HEK293 (cell line): ENCODE results near the gene ADO.

Experiments used
- CTCF ChIA-PET: fragments of 350-600 bp; formaldehyde crosslinking; extraction: SDS; loops from one replicate; lab custom pipeline; 2021; ENCODE audit warnings: antibody characterized with exemption; lab: Yijun Ruan, JAX
- POLR2A ChIA-PET: fragments of 300-600 bp; formaldehyde crosslinking; extraction: SDS; loops from one replicate; lab custom pipeline; 2020; ENCODE audit warnings: antibody characterized with exemption, inconsistent platforms; lab: Yijun Ruan, JAX
- H3K27ac ChIP-seq: fragments of 200-500 bp; sonication (Bioruptor generic); 2 replicates; pipeline ENCODE4 v1.5.1; 2014; ENCODE audit warnings: low read depth, low read length, control low read depth, inconsistent platforms; ENCODE audit errors: extremely low read depth
- H3K36me3 ChIP-seq, 2 experiments: fragments of 200-500 bp in 1 of 2; sonication (Bioruptor generic) in 1 of 2; 1 replicate in 1 of 2; 2 replicates in 1 of 2; pipeline ENCODE4 v1.5.1; 2014 to 2017; ENCODE audit warnings: inconsistent platforms in 2 of 2, low read length in 2 of 2; ENCODE audit not compliant: control insufficient read depth in 2 of 2, insufficient read depth in 1 of 2
- H3K4me1 ChIP-seq: fragments of 200-500 bp; sonication (Bioruptor generic); 2 replicates; pipeline ENCODE4 v1.5.1; 2014; ENCODE audit warnings: mild to moderate bottlenecking, low read length, inconsistent platforms; ENCODE audit not compliant: control insufficient read depth, insufficient read depth
- H3K4me3 ChIP-seq: 2 replicates; pipeline ENCODE4 v1.5.1; 2011; ENCODE audit warnings: low read depth, mild to moderate bottlenecking, control low read depth, low read length, moderate library complexity
- H3K9me3 ChIP-seq: fragments of 200-500 bp; sonication (Bioruptor generic); 2 replicates; pipeline ENCODE4 v1.5.1; 2014; ENCODE audit warnings: low read depth, low read length, inconsistent platforms; ENCODE audit not compliant: control insufficient read depth, insufficient read depth
- GFI1B ChIP-seq: fragments of 450-650 bp; formaldehyde crosslinking; IDR thresholded peaks from 2 replicates; pipeline ENCODE4 v1.5.1; 2016; ENCODE audit warnings: missing biosample characterization, missing genetic modification characterization
- OSR2 ChIP-seq: fragments of 450-650 bp; formaldehyde crosslinking; IDR thresholded peaks from 2 replicates; pipeline ENCODE4 v1.5.1; 2016; ENCODE audit warnings: missing biosample characterization, missing genetic modification characterization
- ZBTB21 ChIP-seq: fragments of 450-650 bp; formaldehyde crosslinking; IDR thresholded peaks from 2 replicates; pipeline ENCODE4 v1.5.1; 2017; ENCODE audit warnings: missing biosample characterization, missing genetic modification characterization
- ZFP69B ChIP-seq: fragments of 450-650 bp; formaldehyde crosslinking; IDR thresholded peaks from 2 replicates; pipeline ENCODE4 v1.5.1; 2016; ENCODE audit warnings: missing biosample characterization, missing genetic modification characterization
- ZNF112 ChIP-seq: fragments of 450-650 bp; formaldehyde crosslinking; IDR thresholded peaks from 2 replicates; pipeline ENCODE4 v1.5.0; 2017; ENCODE audit warnings: missing biosample characterization, missing genetic modification characterization
- ZNF16 ChIP-seq: fragments of 450-650 bp; formaldehyde crosslinking; IDR thresholded peaks from 2 replicates; pipeline ENCODE4 v1.5.1; 2016; ENCODE audit warnings: low read depth, missing biosample characterization, missing genetic modification characterization
- ZNF169 ChIP-seq: fragments of 450-650 bp; formaldehyde crosslinking; IDR thresholded peaks from 2 replicates; pipeline ENCODE4 v1.5.1; 2016; ENCODE audit warnings: missing biosample characterization, missing genetic modification characterization
- ZNF341 ChIP-seq: fragments of 450-650 bp; formaldehyde crosslinking; IDR thresholded peaks from 2 replicates; pipeline ENCODE4; 2016; ENCODE audit warnings: low read depth, missing biosample characterization, missing genetic modification characterization
- ZNF423 ChIP-seq: fragments of 450-650 bp; formaldehyde crosslinking; IDR thresholded peaks from 2 replicates; pipeline ENCODE4 v1.5.1; 2016; ENCODE audit warnings: missing biosample characterization, missing genetic modification characterization
- ZNF510 ChIP-seq: fragments of 450-650 bp; formaldehyde crosslinking; IDR thresholded peaks from 2 replicates; pipeline ENCODE4 v1.5.1; 2018; ENCODE audit warnings: mild to moderate bottlenecking, missing genetic modification characterization, missing biosample characterization; ENCODE audit not compliant: insufficient replicate concordance
- ZNF548 ChIP-seq: fragments of 450-650 bp; formaldehyde crosslinking; IDR thresholded peaks from 2 replicates; pipeline ENCODE4 v1.5.1; 2016; ENCODE audit warnings: missing biosample characterization, missing genetic modification characterization
- ZNF549 ChIP-seq: fragments of 450-650 bp; IDR thresholded peaks from 2 replicates; pipeline ENCODE4 v1.5.1; 2018; ENCODE audit warnings: missing biosample characterization, missing genetic modification characterization, mild to moderate bottlenecking, inconsistent platforms, moderate library complexity
- ZNF558 ChIP-seq: fragments of 450-650 bp; formaldehyde crosslinking; IDR thresholded peaks from 2 replicates; pipeline ENCODE4 v1.5.1; 2016; ENCODE audit warnings: missing biosample characterization, missing genetic modification characterization
- ZNF585B ChIP-seq: fragments of 450-650 bp; formaldehyde crosslinking; IDR thresholded peaks from 2 replicates; pipeline ENCODE4 v1.5.1; 2016; ENCODE audit warnings: missing biosample characterization, missing genetic modification characterization
- ZNF600 ChIP-seq: fragments of 450-650 bp; formaldehyde crosslinking; IDR thresholded peaks from 2 replicates; pipeline ENCODE4 v1.5.1; 2016; ENCODE audit warnings: missing biosample characterization, missing genetic modification characterization
- ZNF658 ChIP-seq: fragments of 450-650 bp; formaldehyde crosslinking; IDR thresholded peaks from 2 replicates; pipeline ENCODE4; 2016; ENCODE audit warnings: missing biosample characterization, missing genetic modification characterization
- ZNF791 ChIP-seq: fragments of 450-650 bp; formaldehyde crosslinking; IDR thresholded peaks from 2 replicates; pipeline ENCODE4 v1.5.1; 2016; ENCODE audit warnings: missing biosample characterization, missing genetic modification characterization
- ZNF830 ChIP-seq: fragments of 450-650 bp; IDR thresholded peaks from 2 replicates; pipeline ENCODE4 v1.5.0; 2018; ENCODE audit warnings: missing biosample characterization, missing genetic modification characterization, low read depth, mild to moderate bottlenecking, moderate library complexity
- TF ChIP-seq, protein P1 (sequence below): fragments of 450-650 bp; formaldehyde crosslinking; IDR thresholded peaks from 2 replicates; pipeline ENCODE4 v1.5.1; 2016; ENCODE audit warnings: missing biosample characterization, missing genetic modification characterization
- TF ChIP-seq, protein P2 (sequence below): fragments of 450-650 bp; formaldehyde crosslinking; IDR thresholded peaks from 2 replicates; pipeline ENCODE4 v1.5.1; 2016; ENCODE audit warnings: missing biosample characterization, missing genetic modification characterization

Gene ADO

DNA sequence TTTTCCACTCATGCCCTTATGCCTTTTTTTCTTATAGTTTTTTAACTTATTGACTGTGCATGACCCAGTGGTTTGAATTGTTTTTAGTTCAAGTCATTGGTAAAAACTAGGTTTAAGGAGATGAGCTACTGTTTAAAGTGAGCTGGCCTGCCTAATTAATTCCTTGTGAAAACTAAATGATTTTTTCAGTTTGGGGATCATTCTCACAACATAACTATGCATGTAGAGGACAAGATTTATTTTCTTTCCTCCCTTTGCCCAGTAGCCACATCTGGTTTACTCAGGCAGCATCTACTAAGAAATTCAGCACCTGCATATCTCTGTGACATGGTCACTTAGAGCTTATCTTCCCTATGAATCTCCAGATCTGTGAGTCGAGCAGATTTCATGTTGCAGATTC lies 1.7 kb downstream of the ADO start (continued):
- TF ChIP-seq ZNF549 (tag by site-specific recombination): no peak
- TF ChIP-seq ZNF600 (tag by site-specific recombination): no peak
- TF ChIP-seq ZNF830 (tag by site-specific recombination): no peak
- TF ChIP-seq, protein P1, sequence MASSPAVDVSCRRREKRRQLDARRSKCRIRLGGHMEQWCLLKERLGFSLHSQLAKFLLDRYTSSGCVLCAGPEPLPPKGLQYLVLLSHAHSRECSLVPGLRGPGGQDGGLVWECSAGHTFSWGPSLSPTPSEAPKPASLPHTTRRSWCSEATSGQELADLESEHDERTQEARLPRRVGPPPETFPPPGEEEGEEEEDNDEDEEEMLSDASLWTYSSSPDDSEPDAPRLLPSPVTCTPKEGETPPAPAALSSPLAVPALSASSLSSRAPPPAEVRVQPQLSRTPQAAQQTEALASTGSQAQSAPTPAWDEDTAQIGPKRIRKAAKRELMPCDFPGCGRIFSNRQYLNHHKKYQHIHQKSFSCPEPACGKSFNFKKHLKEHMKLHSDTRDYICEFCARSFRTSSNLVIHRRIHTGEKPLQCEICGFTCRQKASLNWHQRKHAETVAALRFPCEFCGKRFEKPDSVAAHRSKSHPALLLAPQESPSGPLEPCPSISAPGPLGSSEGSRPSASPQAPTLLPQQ (tag by site-specific recombination): no peak
- TF ChIP-seq ZNF558 (tag by site-specific recombination): no peak
- no peak for TF ChIP-seq ZNF341 (tag by site-specific recombination)

DNA sequence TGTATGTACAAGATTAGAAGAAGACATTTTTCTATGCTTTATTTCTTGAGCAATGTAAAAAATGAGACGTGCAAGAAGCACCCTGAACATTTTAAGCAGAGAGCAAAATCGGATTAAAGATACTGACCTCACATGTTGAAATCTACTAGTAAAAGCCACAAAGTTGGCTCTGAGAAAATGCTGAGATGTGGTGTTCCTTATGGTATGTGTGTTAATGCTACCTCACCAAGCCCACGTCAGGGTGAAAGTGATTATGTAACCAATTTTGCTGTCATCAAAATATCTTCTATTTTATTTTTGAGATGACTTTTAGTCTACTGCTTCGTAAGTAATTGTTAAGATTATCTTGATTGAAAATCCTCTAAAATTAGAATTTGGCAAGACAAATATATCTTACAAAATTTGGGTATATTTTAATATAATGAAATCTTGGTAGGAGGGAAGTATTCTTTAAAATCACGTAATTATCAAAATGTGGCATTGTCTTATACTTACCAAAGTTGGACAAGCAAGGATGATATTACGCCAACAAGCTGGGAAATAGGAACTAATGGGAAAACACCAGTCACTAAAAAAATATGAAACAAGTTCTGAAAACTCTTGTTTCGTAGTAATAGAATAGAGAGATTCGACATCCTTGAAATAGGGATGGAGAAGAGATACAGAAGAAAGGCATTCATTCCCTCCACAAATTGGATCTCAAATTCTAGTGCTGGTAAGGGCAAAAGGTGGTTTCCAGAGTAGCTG lies 5.8 kb downstream of the ADO start:
- H3K4me1 ChIP-seq: peaks cover 5% of the 10 kb centered on the region; the same call in 1 of the 2 replicates
- no peaks in the 10 kb centered on the region for H3K9me3 ChIP-seq
- POLR2A ChIA-PET: no interaction called here
- TF ChIP-seq ZNF585B (no peak), ZNF112 (tag by site-specific recombination) (no peak), ZNF423 (no peak), ZNF169 (tag by site-specific recombination) (no peak), ZNF658 (tag by site-specific recombination) (no peak), ZFP69B (no peak), ZNF600 (tag by site-specific recombination) (no peak), OSR2 (tag by site-specific recombination) (no peak), ZNF548 (tag by site-specific recombination) (no peak)
- TF ChIP-seq, all 188 proteins: peak for 0
- Histone ChIP-seq H3K4me3 (no peak overlapping the region), H3K27ac (no peak overlapping the region), H3K36me3 (peaks cover 0 to 17% of the 10 kb centered on the region in 2 experiments; a peak in 2 of 3 replicates)
- CTCF ChIA-PET: interaction anchor here (1.1 kb wide), 1 partner anchor 200 kb away, joined by 4 read pairs; no protein-coding TSS in a partner anchor

DNA sequence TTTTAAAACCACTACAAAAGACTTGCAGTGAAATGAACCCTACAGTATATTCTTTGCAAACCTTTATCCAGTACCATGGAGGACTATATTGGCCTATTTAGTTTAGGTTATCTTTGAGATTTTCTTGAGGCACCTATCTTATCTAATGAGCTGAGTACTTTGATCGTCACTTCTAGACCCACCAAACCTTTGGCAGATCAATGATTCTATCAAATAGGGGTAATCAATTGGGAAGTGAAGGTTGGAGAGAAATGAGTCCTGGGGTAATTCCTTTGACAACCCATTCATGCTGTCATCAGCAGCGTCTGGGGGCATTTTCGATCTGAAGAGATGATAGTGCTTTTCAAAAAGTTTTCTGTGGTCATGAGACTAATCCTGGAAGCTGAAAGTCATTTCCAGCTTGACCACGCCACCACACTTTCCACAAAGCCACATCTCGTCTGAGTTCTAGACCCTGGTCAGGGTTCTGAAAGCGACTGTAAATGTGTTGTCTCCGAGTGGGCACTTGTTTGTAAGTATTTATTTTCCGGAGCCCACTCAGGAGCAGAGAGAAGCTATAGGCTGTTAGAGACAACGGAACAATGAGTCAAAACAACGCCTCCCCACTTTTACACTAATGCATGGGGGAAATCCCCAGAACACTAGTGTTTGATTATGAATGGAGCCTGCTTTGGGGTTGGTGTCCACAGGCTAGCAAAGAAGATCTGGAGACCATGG lies 6.8 kb downstream of the ADO start:
- ChIA-PET POLR2A (no interaction called here), CTCF (interaction anchor here (1.1 kb wide), 1 partner anchor 201 kb away, joined by 4 read pairs; no protein-coding TSS in a partner anchor)
- Histone ChIP-seq H3K36me3 (peaks cover 0 to 16% of the 10 kb centered on the region in 2 experiments; a peak in 2 of 3 replicates), H3K9me3 (no peaks in the 10 kb centered on the region), H3K27ac (no peak overlapping the region), H3K4me3 (no peak overlapping the region), H3K4me1 (peaks cover 5% of the 10 kb centered on the region; the same call in 1 of the 2 replicates)
- TF ChIP-seq ZNF548 (tag by site-specific recombination): no peak
- no peak for TF ChIP-seq ZNF791 (tag by site-specific recombination)
- TF ChIP-seq ZNF16: no peak
- TF ChIP-seq GFI1B: no peak
- TF ChIP-seq, protein P2, sequence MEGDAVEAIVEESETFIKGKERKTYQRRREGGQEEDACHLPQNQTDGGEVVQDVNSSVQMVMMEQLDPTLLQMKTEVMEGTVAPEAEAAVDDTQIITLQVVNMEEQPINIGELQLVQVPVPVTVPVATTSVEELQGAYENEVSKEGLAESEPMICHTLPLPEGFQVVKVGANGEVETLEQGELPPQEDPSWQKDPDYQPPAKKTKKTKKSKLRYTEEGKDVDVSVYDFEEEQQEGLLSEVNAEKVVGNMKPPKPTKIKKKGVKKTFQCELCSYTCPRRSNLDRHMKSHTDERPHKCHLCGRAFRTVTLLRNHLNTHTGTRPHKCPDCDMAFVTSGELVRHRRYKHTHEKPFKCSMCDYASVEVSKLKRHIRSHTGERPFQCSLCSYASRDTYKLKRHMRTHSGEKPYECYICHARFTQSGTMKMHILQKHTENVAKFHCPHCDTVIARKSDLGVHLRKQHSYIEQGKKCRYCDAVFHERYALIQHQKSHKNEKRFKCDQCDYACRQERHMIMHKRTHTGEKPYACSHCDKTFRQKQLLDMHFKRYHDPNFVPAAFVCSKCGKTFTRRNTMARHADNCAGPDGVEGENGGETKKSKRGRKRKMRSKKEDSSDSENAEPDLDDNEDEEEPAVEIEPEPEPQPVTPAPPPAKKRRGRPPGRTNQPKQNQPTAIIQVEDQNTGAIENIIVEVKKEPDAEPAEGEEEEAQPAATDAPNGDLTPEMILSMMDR: no peak
- no peak for TF ChIP-seq ZNF510
- no peak for TF ChIP-seq ZBTB21 (tag by site-specific recombination)
- no peak for TF ChIP-seq ZNF830 (tag by site-specific recombination)
